GM04503 (cell line): ENCODE results near the gene ABCB8.
"Not testable (repeated sequence)": the region's sequence is repeated elsewhere in the genome, so short reads cannot be mapped to it uniquely, and the experiment has no call there.

Experiments
- DNase-seq: peaks from one replicate; pipeline ENCODE4 v3.0.0-alpha.2; 2012; ENCODE audit warnings: low read depth

Gene ABCB8

DNA sequence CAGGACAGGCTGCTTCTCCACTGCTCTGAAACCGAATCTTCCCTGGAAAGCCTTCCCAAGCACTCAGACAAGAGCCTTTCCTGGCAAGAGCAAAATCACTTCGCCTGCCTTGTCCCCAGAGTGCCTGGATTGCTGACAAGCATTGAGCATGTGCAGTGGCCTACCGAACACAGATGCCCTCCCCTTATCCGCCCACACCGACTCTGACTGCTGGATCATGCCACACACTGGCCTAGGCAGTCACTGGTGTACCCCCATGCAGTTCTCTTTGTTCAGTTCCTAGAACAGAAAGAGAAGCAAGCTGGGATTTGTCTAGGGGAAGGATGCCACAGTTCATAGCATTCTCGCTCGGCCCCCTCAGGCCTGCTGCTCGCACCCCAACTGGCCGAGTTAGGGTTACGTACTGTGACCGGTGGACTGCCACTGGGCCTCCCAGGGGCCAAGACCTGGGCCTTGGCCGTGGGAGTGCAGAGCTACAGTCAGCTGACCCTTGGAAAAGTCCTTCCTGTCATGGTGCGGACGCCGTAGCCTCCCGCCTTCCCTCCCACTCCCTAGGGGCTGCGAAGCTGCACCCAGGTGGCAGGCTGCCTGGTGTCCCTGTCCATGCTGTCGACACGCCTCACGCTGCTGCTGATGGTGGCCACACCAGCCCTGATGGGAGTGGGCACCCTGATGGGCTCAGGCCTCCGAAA lies 6.9 kb downstream of the ABCB8 start:
- DNase-seq = no peak

DNA sequence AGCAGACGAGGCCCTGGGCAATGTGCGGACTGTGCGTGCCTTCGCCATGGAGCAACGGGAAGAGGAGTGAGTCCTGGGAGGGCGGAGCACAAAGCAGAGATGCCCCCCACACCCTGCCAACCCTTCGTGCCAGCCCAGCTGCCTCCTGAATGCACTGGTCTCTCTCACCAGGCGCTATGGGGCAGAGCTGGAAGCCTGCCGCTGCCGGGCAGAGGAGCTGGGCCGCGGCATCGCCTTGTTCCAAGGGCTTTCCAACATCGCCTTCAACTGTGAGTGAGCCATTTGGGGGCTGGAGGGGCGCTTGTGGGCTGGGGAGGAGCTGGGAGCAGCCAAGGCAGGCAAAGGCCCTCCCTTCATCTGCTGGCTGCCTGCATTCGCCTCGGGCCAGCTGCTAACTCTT lies 7.7 kb downstream of the ABCB8 start:
- no peak for DNase-seq

- DNase-seq = peak; percentile 71
Observed at GRCh38 chr7:151038951-151039849, 10.9 kb downstream of the ABCB8 start.

DNA sequence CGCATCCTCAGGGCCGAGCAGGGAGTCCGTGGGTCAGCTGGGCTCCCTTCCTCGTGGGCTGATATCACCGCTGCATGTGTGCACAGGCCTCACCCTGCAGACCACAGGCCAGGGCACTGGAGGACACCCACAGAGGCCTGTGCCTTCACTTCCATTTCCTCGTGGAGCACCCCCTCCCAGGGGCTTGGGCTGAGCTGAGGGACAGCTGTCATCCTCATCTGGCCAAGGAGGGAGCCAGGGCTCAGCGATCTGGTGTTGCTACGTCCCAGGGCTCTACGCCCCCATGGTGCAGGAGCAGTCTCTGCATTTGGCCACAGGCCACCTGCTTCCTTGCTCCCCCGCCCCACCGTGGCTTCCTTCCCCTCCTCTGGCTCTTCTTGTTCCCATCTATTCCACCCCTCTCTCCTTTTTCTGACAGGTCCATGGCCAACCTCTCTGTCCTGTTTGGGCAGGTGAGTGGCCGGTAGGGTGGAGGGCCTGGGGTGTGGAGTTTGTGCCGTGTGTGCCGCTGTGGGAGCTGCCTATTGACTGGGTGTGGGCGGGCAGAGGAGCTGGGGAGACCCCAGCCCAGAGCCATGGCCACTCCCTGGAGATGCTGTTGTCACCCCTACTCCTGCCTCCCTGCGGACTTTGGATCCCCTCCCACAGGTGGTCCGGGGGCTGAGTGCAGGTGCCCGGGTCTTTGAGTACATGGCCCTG lies 11.7 kb downstream of the ABCB8 start:
- DNase-seq = no peak

DNA sequence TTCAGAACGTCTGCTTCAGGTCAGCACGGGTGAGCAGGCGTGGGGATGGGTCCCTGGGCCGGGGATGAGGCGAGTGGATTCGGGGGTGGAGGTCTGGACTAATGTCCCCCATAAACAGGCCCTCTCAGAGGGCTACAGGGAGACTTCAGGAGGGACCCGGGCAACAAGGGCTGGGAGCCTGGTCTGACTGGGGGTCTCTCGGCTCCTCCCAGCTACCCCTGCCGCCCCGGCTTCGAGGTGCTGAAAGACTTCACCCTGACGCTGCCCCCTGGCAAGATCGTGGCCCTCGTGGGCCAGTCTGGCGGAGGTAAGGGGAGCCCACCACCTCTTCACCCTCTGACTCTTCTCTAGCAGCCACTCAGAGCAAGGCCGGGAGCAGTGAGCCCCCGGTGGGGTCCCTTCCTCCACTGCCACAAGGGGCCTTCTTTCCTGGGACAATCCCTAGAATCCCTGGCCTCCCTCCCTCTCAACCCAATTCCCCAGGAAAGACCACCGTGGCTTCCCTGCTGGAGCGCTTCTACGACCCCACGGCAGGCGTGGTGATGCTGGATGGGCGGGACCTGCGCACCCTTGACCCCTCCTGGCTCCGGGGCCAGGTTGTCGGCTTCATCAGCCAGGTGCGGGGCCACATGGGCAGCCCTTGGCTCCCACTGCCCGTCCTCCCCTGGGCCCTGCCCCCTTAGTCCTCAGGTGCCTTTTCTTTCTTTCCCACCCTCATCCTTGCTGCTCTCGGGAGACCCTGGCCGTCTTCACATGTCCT lies 12.5 kb downstream of the ABCB8 start:
- no peak for DNase-seq

DNA sequence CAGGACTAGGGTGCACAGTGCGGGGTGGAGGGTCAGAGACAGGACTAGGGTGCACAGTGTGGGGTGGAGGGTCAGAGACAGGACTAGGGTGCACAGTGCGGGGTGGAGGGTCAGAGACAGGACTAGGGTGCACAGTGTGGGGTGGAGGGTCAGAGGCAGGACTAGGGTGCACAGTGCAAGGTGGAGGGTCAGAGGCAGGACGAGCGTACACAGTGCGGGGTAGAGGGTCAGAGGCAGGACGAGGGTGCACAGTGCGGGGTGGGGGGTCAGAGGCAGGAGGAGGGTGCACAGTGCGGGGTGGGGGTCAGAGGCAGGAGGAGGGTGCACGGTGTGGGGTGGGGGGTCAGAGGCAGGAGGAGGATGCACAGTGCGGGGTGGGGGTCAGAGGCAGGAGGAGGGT lies 15.2 kb downstream of the ABCB8 start:
- DNase-seq = not testable (repeated sequence)

DNA sequence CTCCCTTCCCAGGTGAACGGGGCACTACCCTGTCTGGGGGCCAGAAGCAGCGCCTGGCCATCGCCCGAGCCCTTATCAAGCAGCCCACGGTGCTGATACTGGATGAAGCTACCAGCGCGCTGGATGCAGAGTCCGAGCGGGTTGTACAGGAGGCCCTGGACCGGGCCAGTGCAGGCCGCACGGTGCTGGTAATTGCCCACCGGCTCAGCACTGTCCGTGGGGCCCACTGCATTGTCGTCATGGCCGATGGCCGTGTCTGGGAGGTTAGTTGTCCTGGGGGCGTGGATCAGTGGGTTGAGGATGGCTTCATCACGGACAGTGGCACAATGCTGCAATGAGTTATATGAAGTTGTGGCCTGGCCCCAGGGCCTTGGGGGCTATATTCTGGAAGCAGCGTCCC lies 15.7 kb downstream of the ABCB8 start:
- DNase-seq = no peak

- DNase-seq = no peak
Observed at GRCh38 chr7:151045262-151045661, 17.0 kb downstream of the ABCB8 start.

GRCh38 chr7:151045967-151046366 lies 17.7 kb downstream of the ABCB8 start:
- no peak for DNase-seq

- DNase-seq = no peak
Observed at GRCh38 chr7:151046603-151047573, 18.6 kb downstream of the ABCB8 start.

GRCh38 chr7:151047976-151048815 lies 19.9 kb downstream of the ABCB8 start, which contains the start of gene ASIC3:
TSS of gene ASIC3 (plus strand) at chr7:151048531. CDS start at chr7:151048886, 355 bp downstream.
- no peak for DNase-seq

DNA sequence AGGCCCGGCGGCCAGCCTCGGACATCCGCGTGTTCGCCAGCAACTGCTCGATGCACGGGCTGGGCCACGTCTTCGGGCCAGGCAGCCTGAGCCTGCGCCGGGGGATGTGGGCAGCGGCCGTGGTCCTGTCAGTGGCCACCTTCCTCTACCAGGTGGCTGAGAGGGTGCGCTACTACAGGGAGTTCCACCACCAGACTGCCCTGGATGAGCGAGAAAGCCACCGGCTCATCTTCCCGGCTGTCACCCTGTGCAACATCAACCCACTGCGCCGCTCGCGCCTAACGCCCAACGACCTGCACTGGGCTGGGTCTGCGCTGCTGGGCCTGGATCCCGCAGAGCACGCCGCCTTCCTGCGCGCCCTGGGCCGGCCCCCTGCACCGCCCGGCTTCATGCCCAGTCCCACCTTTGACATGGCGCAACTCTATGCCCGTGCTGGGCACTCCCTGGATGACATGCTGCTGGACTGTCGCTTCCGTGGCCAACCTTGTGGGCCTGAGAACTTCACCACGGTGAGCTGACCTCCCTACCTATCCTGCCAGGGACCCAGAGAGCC lies 20.7 kb downstream of the ABCB8 start:
- DNase-seq = no peak

- no peak for DNase-seq
Observed at GRCh38 chr7:151051108-151051507, 22.9 kb downstream of the ABCB8 start.

DNA sequence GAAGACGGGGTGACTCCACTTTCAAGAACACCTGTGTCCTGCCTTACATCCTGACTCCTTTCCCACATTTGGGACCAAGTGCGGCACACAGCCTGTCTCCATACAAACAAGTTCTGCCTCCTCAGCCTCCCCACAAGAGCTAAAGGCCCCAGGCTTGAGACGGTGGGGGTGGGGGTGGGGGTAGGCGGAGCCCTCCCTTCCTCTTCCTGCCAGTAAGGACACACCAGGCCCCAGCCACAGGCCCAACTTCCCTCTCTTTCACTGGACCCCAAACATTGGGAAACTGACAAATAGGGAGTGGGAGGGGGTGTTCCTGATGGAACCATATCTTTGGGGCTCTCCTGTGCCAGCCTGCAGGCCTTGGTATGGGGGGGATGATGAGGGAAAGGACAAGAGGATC lies 24.8 kb downstream of the ABCB8 start:
- DNase-seq = no peak

GRCh38 chr7:151053751-151054150 lies 25.5 kb downstream of the ABCB8 start:
- DNase-seq = no peak

- DNase-seq = no peak
Observed at GRCh38 chr7:151056283-151056665, 28.0 kb downstream of the ABCB8 start.

- no peak for DNase-seq
Observed at GRCh38 chr7:151056666-151057505, 28.6 kb downstream of the ABCB8 start.

DNA sequence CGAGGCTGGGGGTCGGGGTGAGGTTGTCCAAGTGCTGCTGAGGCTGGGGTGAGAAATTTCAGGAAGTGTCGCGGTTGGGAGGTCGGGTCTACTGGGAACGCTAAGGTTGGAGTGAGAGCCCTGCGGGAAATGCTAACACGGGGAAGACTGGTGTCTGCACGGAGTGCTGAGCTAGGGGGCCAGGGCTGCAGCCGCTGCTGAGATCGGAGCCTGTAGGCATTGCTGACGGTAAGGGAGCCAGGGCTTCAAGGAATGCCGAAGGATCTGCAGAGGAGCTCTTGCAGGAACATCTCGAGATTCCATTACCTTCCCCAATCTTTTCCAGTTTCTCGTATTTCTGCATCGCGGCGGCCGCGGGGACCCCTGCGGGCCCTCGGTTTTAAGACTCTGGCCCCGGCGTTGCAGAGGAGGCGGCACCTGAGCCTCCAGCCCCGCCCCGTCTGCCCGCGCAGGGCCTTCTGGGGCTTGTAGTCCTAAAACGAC lies 29.3 kb downstream of the ABCB8 start, which contains the start of gene CDK5:
TSS of gene CDK5 (minus strand) at position 392 of the 483 bp plus-strand sequence. CDS start at position 343, 49 bp downstream.
- no peak for DNase-seq
